HG03432 (cell line): ENCODE measurements around the gene EXOC3L1.
A peak's percentile ranks its signal among the peaks of the same experiment; 100 is the strongest.

Experiments used
- ATAC-seq: cut with Tn5 transposase; IDR thresholded peaks from one replicate; pipeline ENCODE4 v1.9.1; 2021; ENCODE audit warnings: mild to moderate bottlenecking, moderate library complexity; ENCODE audit not compliant: unreplicated experiment

Gene EXOC3L1

GRCh38 chr16:67199011-67199807, 9.3 kb upstream of the EXOC3L1 start, which contains the start of gene ELMO3:
ELMO3 (plus strand) TSS chr16:67199131; CDS start chr16:67199327, 196 bp downstream.
- ATAC-seq, result no peak

- ATAC-seq, result no peak
Measured at GRCh38 chr16:67198238-67198734, 8.3 kb upstream of the EXOC3L1 start.

GRCh38 chr16:67197704-67198103, 7.8 kb upstream of the EXOC3L1 start:
- no peak for ATAC-seq

- no peak for ATAC-seq
Measured at GRCh38 chr16:67196881-67197280, 6.9 kb upstream of the EXOC3L1 start.

- ATAC-seq, result no peak
Measured at GRCh38 chr16:67195676-67196075, 5.7 kb upstream of the EXOC3L1 start.

- no peak for ATAC-seq
Measured at GRCh38 chr16:67194260-67194659, 4.3 kb upstream of the EXOC3L1 start.

GRCh38 chr16:67193536-67193935, 3.6 kb upstream of the EXOC3L1 start:
- ATAC-seq, result no peak

GRCh38 chr16:67192781-67193361, 2.9 kb upstream of the EXOC3L1 start:
- no peak for ATAC-seq

- peak; percentile 91 for ATAC-seq
Measured at GRCh38 chr16:67191995-67192681, 2.2 kb upstream of the EXOC3L1 start, which contains the start of gene E2F4. E2F4 (plus strand) TSS chr16:67192155; CDS start chr16:67192228, 73 bp downstream.

GRCh38 chr16:67191411-67191994, 1.6 kb upstream of the EXOC3L1 start:
- peak; percentile 3 for ATAC-seq

GRCh38 chr16:67190448-67191399, 788 bp upstream of the EXOC3L1 start:
- ATAC-seq, result no peak

GRCh38 chr16:67188798-67189197, 1.1 kb downstream of the EXOC3L1 start:
- no peak for ATAC-seq

GRCh38 chr16:67188323-67188722, 1.6 kb downstream of the EXOC3L1 start:
- ATAC-seq, result no peak

- ATAC-seq, result no peak
Measured at GRCh38 chr16:67187175-67187890, 2.6 kb downstream of the EXOC3L1 start.

GRCh38 chr16:67186550-67186950, 3.4 kb downstream of the EXOC3L1 start:
- no peak for ATAC-seq

GRCh38 chr16:67185651-67186134, 4.2 kb downstream of the EXOC3L1 start:
- no peak for ATAC-seq

GRCh38 chr16:67184995-67185650, 4.8 kb downstream of the EXOC3L1 start:
- ATAC-seq, result peak; percentile 27

- no peak for ATAC-seq
Measured at GRCh38 chr16:67184453-67184994, 5.4 kb downstream of the EXOC3L1 start.
